HEK293 (cell line): Measurements from ENCODE around the gene HSF2BP.

Experiments used
- CTCF ChIA-PET: fragments of 350-600 bp; formaldehyde crosslinking; extraction: SDS; loops from one replicate; lab custom pipeline; 2021; ENCODE audit warnings: antibody characterized with exemption; lab: Yijun Ruan, JAX
- POLR2A ChIA-PET: fragments of 300-600 bp; formaldehyde crosslinking; extraction: SDS; loops from one replicate; lab custom pipeline; 2020; ENCODE audit warnings: antibody characterized with exemption, inconsistent platforms; lab: Yijun Ruan, JAX
- H3K27ac ChIP-seq: fragments of 200-500 bp; sonication (Bioruptor generic); 2 replicates; pipeline ENCODE4 v1.5.1; 2014; ENCODE audit warnings: low read depth, low read length, control low read depth, inconsistent platforms; ENCODE audit errors: extremely low read depth
- H3K36me3 ChIP-seq, 2 experiments: fragments of 200-500 bp in 1 of 2; sonication (Bioruptor generic) in 1 of 2; 1 replicate in 1 of 2; 2 replicates in 1 of 2; pipeline ENCODE4 v1.5.1; 2014 to 2017; ENCODE audit warnings: inconsistent platforms in 2 of 2, low read length in 2 of 2; ENCODE audit not compliant: control insufficient read depth in 2 of 2, insufficient read depth in 1 of 2
- H3K4me1 ChIP-seq: fragments of 200-500 bp; sonication (Bioruptor generic); 2 replicates; pipeline ENCODE4 v1.5.1; 2014; ENCODE audit warnings: mild to moderate bottlenecking, low read length, inconsistent platforms; ENCODE audit not compliant: control insufficient read depth, insufficient read depth
- H3K4me3 ChIP-seq: 2 replicates; pipeline ENCODE4 v1.5.1; 2011; ENCODE audit warnings: low read depth, mild to moderate bottlenecking, control low read depth, low read length, moderate library complexity
- H3K9me3 ChIP-seq: fragments of 200-500 bp; sonication (Bioruptor generic); 2 replicates; pipeline ENCODE4 v1.5.1; 2014; ENCODE audit warnings: low read depth, low read length, inconsistent platforms; ENCODE audit not compliant: control insufficient read depth, insufficient read depth
- HOXC10 ChIP-seq: sonication (generic); formaldehyde crosslinking; IDR thresholded peaks from 2 replicates; pipeline ENCODE4 v1.8.1; 2023; ENCODE audit warnings: mild to moderate bottlenecking, missing genetic modification reagents
- KLF16 ChIP-seq: fragments of 450-650 bp; formaldehyde crosslinking; IDR thresholded peaks from 2 replicates; pipeline ENCODE4 v1.5.1; 2017; ENCODE audit warnings: missing biosample characterization, missing genetic modification characterization
- MEIS1 ChIP-seq: sonication (generic); formaldehyde crosslinking; IDR thresholded peaks from 2 replicates; pipeline ENCODE4 v1.8.1; 2022; ENCODE audit warnings: missing genetic modification reagents, mild to moderate bottlenecking, borderline replicate concordance
- SCRT1 ChIP-seq: fragments of 450-650 bp; formaldehyde crosslinking; IDR thresholded peaks from 2 replicates; pipeline ENCODE4 v1.5.1; 2016; ENCODE audit warnings: missing biosample characterization, missing genetic modification characterization, borderline replicate concordance
- SCRT2 ChIP-seq: fragments of 450-650 bp; formaldehyde crosslinking; IDR thresholded peaks from 2 replicates; pipeline ENCODE4 v1.5.1; 2016; ENCODE audit warnings: missing biosample characterization, missing genetic modification characterization
- SETDB1 ChIP-seq: IDR thresholded peaks from one replicate; pipeline ENCODE4 v1.6.1; 2017; ENCODE audit warnings: mild to moderate bottlenecking, low read length, moderate library complexity, mixed read lengths; ENCODE audit not compliant: insufficient read length
- SP2 ChIP-seq: fragments of 450-650 bp; formaldehyde crosslinking; IDR thresholded peaks from 2 replicates; pipeline ENCODE4 v1.5.1; 2016; ENCODE audit warnings: missing biosample characterization, missing genetic modification characterization
- TRIM28 ChIP-seq: IDR thresholded peaks from 2 replicates; pipeline ENCODE4 v1.6.1; 2011; ENCODE audit warnings: low read length, control low read depth, borderline replicate concordance
- ZNF10 ChIP-seq: fragments of 450-650 bp; formaldehyde crosslinking; IDR thresholded peaks from 2 replicates; pipeline ENCODE4 v1.5.1; 2017; ENCODE audit warnings: missing biosample characterization, missing genetic modification characterization
- ZNF114 ChIP-seq: fragments of 450-650 bp; formaldehyde crosslinking; IDR thresholded peaks from 2 replicates; pipeline ENCODE4 v1.5.0; 2017; ENCODE audit warnings: missing biosample characterization, missing genetic modification characterization
- ZNF529 ChIP-seq: fragments of 450-650 bp; formaldehyde crosslinking; IDR thresholded peaks from 2 replicates; pipeline ENCODE4 v1.5.1; 2017; ENCODE audit warnings: missing genetic modification characterization, missing biosample characterization; ENCODE audit not compliant: insufficient replicate concordance
- ZNF623 ChIP-seq: fragments of 450-650 bp; formaldehyde crosslinking; IDR thresholded peaks from 2 replicates; pipeline ENCODE4 v1.5.1; 2016; ENCODE audit warnings: missing biosample characterization, missing genetic modification characterization
- ZNF707 ChIP-seq: fragments of 450-650 bp; formaldehyde crosslinking; IDR thresholded peaks from 2 replicates; pipeline ENCODE4 v1.5.1; 2016; ENCODE audit warnings: missing biosample characterization, missing genetic modification characterization
- ZXDB ChIP-seq: fragments of 450-650 bp; formaldehyde crosslinking; IDR thresholded peaks from 2 replicates; pipeline ENCODE4 v1.5.1; 2016; ENCODE audit warnings: missing biosample characterization, missing genetic modification characterization
- TF ChIP-seq, protein P1 (sequence below): fragments of 450-650 bp; formaldehyde crosslinking; IDR thresholded peaks from 2 replicates; pipeline ENCODE4 v1.5.1; 2016; ENCODE audit warnings: missing biosample characterization, missing genetic modification characterization
- TF ChIP-seq, protein P2 (sequence below): fragments of 450-650 bp; formaldehyde crosslinking; IDR thresholded peaks from 2 replicates; pipeline ENCODE4 v1.5.1; 2016; ENCODE audit warnings: missing biosample characterization, missing genetic modification characterization
- TF ChIP-seq, protein P3 (sequence below): fragments of 450-650 bp; formaldehyde crosslinking; IDR thresholded peaks from 2 replicates; pipeline ENCODE4; 2016; ENCODE audit warnings: missing biosample characterization, missing genetic modification characterization
- TF ChIP-seq, protein P4 (sequence below): fragments of 450-650 bp; formaldehyde crosslinking; IDR thresholded peaks from 2 replicates; pipeline ENCODE4 v1.5.1; 2016; ENCODE audit warnings: missing biosample characterization, missing genetic modification characterization
- TF ChIP-seq, protein P5 (sequence below): fragments of 450-650 bp; formaldehyde crosslinking; IDR thresholded peaks from 2 replicates; pipeline ENCODE4 v1.5.1; 2016; ENCODE audit warnings: missing biosample characterization, missing genetic modification characterization
- TF ChIP-seq, protein P6 (sequence below): fragments of 450-650 bp; formaldehyde crosslinking; IDR thresholded peaks from 2 replicates; pipeline ENCODE4 v1.5.1; 2016; ENCODE audit warnings: missing biosample characterization, missing genetic modification characterization

Gene HSF2BP

DNA sequence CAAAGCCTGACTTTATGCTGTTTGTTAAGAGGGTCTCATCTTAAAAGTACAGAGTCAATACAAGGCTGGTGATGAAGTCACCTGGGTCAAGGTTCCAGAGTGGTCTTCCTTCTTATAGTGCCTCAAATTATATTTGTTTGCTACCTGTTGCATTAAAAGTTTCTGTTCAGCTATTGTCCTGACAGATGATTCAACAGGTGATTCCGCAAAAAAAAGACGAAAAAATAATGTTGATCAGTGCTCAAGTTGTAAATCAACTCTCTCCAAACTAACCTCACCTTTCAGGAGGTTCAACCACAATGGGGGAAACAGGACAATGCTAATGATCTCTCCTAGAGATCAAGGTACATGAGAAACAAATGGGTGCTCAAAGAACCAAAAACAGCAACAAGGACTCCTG lies 35.7 kb downstream of the HSF2BP start:
- peak; percentile 94 for TF ChIP-seq SCRT1 (tag by site-specific recombination)
- no peak for TF ChIP-seq SETDB1
- TF ChIP-seq SCRT2 (tag by site-specific recombination), result peak; percentile 98
- TF ChIP-seq, protein P1, sequence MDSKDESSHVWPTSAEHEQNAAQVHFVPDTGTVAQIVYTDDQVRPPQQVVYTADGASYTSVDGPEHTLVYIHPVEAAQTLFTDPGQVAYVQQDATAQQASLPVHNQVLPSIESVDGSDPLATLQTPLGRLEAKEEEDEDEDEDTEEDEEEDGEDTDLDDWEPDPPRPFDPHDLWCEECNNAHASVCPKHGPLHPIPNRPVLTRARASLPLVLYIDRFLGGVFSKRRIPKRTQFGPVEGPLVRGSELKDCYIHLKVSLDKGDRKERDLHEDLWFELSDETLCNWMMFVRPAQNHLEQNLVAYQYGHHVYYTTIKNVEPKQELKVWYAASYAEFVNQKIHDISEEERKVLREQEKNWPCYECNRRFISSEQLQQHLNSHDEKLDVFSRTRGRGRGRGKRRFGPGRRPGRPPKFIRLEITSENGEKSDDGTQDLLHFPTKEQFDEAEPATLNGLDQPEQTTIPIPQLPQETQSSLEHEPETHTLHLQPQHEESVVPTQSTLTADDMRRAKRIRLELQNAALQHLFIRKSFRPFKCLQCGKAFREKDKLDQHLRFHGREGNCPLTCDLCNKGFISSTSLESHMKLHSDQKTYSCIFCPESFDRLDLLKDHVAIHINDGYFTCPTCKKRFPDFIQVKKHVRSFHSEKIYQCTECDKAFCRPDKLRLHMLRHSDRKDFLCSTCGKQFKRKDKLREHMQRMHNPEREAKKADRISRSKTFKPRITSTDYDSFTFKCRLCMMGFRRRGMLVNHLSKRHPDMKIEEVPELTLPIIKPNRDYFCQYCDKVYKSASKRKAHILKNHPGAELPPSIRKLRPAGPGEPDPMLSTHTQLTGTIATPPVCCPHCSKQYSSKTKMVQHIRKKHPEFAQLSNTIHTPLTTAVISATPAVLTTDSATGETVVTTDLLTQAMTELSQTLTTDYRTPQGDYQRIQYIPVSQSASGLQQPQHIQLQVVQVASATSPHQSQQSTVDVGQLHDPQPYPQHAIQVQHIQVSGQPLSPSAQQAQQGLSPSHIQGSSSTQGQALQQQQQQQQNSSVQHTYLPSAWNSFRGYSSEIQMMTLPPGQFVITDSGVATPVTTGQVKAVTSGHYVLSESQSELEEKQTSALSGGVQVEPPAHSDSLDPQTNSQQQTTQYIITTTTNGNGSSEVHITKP (tag by site-specific recombination), result no peak
- H3K9me3 ChIP-seq, result no peaks in the 10 kb centered on the region
- H3K36me3 ChIP-seq, result no peaks in the 10 kb centered on the region
- no peak overlapping the region for H3K27ac ChIP-seq
- POLR2A ChIA-PET, result no interaction called here
- no peak overlapping the region for H3K4me3 ChIP-seq
- CTCF ChIA-PET, result interaction anchor here (0.7 to 2.2 kb wide), 3 partner anchors 10 to 27 kb away, joined by 3 to 12 read pairs (median 9); no protein-coding TSS in a partner anchor
- no peaks in the 10 kb centered on the region for H3K4me1 ChIP-seq

DNA sequence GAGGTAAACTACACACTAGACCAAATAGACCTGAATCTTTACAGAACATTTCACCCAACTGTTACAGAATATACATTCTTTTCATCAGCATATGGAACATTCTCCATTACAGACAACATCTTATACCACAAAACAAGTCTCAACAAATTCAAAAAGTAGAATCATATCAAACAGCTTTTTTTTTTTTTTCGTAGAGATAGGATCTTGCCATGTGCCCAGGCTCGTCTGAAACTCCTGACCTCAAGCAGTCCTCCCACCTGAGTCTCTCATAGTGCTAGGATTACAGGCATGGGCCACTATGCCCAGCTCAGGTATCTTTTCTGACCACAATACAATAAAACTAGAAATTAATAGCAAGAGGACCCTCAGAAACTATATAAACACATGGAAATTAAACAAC lies 36.5 kb downstream of the HSF2BP start:
- no peak overlapping the region for H3K27ac ChIP-seq
- no peaks in the 10 kb centered on the region for H3K9me3 ChIP-seq
- H3K4me1 ChIP-seq, result no peaks in the 10 kb centered on the region
- no peaks in the 10 kb centered on the region for H3K36me3 ChIP-seq
- POLR2A ChIA-PET, result no interaction called here
- CTCF ChIA-PET, result interaction anchor here (0.6 kb wide), 1 partner anchor 9 kb away, joined by 4 read pairs; no protein-coding TSS in a partner anchor
- no peak for TF ChIP-seq ZNF529
- TF ChIP-seq, protein P2, sequence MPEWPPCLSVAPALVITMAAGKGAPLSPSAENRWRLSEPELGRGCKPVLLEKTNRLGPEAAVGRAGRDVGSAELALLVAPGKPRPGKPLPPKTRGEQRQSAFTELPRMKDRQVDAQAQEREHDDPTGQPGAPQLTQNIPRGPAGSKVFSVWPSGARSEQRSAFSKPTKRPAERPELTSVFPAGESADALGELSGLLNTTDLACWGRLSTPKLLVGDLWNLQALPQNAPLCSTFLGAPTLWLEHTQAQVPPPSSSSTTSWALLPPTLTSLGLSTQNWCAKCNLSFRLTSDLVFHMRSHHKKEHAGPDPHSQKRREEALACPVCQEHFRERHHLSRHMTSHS (tag by site-specific recombination), result no peak
- TF ChIP-seq, protein P3, sequence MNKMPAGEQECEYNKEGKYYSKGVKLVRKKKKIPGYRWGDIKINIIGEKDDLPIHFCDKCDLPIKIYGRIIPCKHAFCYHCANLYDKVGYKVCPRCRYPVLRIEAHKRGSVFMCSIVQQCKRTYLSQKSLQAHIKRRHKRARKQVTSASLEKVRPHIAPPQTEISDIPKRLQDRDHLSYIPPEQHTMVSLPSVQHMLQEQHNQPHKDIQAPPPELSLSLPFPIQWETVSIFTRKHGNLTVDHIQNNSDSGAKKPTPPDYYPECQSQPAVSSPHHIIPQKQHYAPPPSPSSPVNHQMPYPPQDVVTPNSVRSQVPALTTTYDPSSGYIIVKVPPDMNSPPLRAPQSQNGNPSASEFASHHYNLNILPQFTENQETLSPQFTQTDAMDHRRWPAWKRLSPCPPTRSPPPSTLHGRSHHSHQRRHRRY (tag by site-specific recombination), result no peak
- TF ChIP-seq, protein P4, sequence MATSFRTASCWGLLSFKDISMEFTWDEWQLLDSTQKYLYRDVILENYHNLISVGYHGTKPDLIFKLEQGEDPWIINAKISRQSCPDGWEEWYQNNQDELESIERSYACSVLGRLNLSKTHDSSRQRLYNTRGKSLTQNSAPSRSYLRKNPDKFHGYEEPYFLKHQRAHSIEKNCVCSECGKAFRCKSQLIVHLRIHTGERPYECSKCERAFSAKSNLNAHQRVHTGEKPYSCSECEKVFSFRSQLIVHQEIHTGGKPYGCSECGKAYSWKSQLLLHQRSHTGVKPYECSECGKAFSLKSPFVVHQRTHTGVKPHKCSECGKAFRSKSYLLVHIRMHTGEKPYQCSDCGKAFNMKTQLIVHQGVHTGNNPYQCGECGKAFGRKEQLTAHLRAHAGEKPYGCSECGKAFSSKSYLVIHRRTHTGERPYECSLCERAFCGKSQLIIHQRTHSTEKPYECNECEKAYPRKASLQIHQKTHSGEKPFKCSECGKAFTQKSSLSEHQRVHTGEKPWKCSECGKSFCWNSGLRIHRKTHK, result no peak
- no peak for TF ChIP-seq KLF16 (tag by site-specific recombination)
- no peak for TF ChIP-seq MEIS1 (CRISPR knock-in tag)
- no peak for TF ChIP-seq SP2 (tag by site-specific recombination)
- no peak for TF ChIP-seq ZNF707 (tag by site-specific recombination)
- no peak for TF ChIP-seq ZNF10 (tag by site-specific recombination)
- no peak for TF ChIP-seq ZNF623 (tag by site-specific recombination)
- no peak overlapping the region for H3K4me3 ChIP-seq

DNA sequence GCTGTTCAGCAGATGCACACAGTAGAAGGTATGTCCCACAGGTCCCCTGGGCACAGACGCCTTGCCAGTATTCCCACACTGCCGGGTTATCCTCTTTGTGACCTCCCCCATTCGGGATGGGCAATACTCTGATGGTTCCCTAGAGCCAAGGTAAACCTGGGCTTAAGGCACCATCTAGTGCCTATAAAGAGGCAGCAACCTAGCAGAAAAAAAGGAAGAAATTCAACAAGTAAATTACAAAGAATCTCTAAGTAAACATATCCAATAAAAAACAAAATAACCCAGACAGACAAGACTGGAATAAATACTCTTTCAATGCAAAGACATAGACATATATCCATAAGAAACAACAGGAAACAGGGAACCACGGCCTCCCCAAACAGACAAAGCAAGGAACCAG lies 39.4 kb downstream of the HSF2BP start:
- POLR2A ChIA-PET, result no interaction called here
- CTCF ChIA-PET, result interaction anchor here (1.2 to 1.7 kb wide), 2 partner anchors 9 to 26 kb away, joined by 3 to 13 read pairs; no protein-coding TSS in a partner anchor
- no peaks in the 10 kb centered on the region for H3K36me3 ChIP-seq
- TF ChIP-seq HOXC10 (no peak), ZNF114 (tag by site-specific recombination) (no peak), TRIM28 (peak; percentile 50; the same call in 1 of the 2 replicates), ZXDB (0 out of 2 replicates have a peak, but pooled peaks have one; percentile 20), ZNF623 (tag by site-specific recombination) (no peak)
- TF ChIP-seq, protein P5, sequence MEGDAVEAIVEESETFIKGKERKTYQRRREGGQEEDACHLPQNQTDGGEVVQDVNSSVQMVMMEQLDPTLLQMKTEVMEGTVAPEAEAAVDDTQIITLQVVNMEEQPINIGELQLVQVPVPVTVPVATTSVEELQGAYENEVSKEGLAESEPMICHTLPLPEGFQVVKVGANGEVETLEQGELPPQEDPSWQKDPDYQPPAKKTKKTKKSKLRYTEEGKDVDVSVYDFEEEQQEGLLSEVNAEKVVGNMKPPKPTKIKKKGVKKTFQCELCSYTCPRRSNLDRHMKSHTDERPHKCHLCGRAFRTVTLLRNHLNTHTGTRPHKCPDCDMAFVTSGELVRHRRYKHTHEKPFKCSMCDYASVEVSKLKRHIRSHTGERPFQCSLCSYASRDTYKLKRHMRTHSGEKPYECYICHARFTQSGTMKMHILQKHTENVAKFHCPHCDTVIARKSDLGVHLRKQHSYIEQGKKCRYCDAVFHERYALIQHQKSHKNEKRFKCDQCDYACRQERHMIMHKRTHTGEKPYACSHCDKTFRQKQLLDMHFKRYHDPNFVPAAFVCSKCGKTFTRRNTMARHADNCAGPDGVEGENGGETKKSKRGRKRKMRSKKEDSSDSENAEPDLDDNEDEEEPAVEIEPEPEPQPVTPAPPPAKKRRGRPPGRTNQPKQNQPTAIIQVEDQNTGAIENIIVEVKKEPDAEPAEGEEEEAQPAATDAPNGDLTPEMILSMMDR (tag by site-specific recombination), result peak; percentile 58
- TF ChIP-seq, protein P6, sequence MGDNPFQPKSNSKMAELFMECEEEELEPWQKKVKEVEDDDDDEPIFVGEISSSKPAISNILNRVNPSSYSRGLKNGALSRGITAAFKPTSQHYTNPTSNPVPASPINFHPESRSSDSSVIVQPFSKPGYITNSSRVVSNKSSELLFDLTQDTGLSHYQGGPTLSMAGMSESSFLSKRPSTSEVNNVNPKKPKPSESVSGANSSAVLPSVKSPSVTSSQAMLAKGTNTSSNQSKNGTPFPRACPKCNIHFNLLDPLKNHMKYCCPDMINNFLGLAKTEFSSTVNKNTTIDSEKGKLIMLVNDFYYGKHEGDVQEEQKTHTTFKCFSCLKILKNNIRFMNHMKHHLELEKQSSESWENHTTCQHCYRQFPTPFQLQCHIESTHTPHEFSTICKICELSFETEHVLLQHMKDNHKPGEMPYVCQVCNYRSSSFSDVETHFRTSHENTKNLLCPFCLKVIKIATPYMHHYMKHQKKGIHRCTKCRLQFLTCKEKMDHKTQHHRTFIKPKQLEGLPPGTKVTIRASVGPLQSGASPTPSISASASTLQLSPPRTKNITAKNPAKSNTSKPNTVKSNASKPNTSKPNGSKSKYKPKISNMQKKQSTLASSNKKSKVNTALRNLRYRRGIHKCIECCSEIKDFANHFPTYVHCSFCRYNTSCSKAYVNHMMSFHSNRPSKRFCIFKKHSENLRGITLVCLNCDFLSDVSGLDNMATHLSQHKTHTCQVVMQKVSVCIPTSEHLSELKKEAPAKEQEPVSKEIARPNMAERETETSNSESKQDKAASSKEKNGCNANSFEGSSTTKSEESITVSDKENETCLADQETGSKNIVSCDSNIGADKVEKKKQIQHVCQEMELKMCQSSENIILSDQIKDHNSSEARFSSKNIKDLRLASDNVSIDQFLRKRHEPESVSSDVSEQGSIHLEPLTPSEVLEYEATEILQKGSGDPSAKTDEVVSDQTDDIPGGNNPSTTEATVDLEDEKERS (tag by site-specific recombination), result 0 out of 2 replicates have a peak, but pooled peaks have one; percentile 33

More for the DNA sequence above, 39.4 kb downstream of the HSF2BP start:
- Histone ChIP-seq H3K4me3 (no peak overlapping the region), H3K4me1 (no peaks in the 10 kb centered on the region), H3K27ac (no peak overlapping the region), H3K9me3 (no peaks in the 10 kb centered on the region)
